ENCODE results near the gene KRT79.

KRT79 gene

GRCh38 chr12:52817699-52818238, 16.3 kb downstream of the KRT79 start:
- no peak for DNase-seq

GRCh38 chr12:52817003-52817698, 17.0 kb downstream of the KRT79 start:
- DNase-seq: no peak

DNA sequence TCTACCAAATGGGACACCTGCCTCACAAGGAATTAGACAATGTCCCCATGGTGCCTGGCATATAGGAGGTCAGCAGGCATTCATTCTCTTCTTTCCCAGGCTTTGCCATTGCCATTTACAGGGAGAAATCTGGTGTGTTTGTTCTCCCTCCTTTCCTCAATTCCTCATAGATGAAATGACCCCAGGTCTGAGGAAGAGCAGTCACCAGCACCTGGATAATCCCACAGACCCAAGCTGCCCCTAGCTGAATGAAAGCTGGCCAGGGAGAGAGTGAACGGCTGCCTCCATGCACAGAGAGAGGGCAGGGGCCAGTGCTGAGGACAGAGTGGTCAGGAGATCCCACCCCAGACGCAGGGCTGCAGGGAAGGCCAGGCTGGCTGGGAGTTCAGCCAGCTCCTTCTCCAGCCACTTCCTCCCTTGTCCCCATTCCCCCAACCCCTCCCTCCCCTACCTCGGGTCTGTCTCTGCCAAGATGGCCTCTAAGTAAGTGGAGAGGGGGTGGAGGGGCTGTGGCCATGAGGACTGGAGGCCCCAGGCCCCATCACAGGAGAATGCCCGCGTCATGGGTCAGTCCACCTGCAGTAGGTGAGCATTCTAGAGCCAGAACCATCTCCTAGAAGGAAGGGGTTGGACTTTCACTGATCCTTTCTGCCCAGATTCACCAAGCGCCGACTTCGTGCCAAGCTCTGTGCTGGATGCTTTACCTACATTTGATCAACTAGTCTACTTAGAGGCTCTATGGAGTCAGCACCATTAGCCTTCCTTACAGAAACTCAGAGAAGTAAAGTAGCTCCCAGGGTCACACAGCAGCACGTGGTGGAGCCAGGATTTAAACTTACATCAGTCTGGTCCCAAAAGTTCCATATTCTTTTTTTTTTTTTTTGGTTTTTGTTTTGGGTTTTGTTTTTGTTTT, 18.2 kb downstream of the KRT79 start:
- DNase-seq: no peak

- no peak for DNase-seq
These were observed 18.9 kb downstream of the KRT79 start for GRCh38 chr12:52815161-52815560.

DNA sequence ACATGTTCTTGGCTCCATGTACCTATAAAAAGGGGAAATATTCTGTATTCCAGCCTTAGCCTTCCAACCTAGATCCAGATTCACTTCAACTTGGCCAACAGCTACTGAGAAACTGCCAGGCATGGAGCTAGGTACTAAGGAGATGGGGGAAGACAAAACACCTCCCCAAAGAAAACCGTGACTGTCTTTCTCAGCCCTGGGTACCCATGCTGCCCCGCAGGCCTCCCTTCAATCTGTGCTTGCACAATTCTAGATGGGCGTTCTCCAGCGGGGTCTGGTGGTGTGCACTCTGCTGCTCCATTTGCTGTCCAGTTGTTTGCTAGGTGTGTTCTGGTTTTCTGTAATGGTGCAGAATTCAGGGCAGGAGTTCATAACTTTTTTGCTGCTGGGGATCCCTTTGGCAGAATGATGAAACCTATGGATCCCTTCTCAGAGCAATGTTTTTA, 19.4 kb downstream of the KRT79 start:
- no peak for DNase-seq

GRCh38 chr12:52813885-52814709, 20.0 kb downstream of the KRT79 start, which contains the start of gene KRT4:
Gene KRT4, minus strand, starts transcription at chr12:52814116. Its CDS starts 58 bp downstream, at chr12:52814058.
- DNase-seq: no peak

- no peak for DNase-seq
These were observed 20.8 kb downstream of the KRT79 start for GRCh38 chr12:52813203-52813819.

DNA sequence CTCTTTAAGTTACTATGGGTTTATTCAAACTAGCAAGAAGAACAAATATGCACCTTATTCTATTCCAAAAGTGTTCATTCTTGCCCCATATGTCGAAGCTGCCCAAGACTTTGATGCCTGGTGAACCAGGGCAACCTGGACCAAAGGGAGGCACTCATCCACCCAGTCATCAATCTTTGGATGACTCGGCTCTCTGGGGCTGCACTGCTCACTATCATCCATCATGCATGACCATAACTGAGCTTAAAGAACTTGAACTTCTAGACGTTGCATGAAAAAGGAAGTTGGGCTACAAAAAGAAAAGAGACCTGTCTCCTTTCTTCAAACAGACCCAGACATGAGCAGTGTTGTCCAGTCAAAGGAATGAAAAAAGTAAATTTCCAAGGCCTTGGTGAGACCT, 21.4 kb downstream of the KRT79 start:
- no peak for DNase-seq

GRCh38 chr12:52812073-52812400, 22.1 kb downstream of the KRT79 start:
- no peak for DNase-seq

DNA sequence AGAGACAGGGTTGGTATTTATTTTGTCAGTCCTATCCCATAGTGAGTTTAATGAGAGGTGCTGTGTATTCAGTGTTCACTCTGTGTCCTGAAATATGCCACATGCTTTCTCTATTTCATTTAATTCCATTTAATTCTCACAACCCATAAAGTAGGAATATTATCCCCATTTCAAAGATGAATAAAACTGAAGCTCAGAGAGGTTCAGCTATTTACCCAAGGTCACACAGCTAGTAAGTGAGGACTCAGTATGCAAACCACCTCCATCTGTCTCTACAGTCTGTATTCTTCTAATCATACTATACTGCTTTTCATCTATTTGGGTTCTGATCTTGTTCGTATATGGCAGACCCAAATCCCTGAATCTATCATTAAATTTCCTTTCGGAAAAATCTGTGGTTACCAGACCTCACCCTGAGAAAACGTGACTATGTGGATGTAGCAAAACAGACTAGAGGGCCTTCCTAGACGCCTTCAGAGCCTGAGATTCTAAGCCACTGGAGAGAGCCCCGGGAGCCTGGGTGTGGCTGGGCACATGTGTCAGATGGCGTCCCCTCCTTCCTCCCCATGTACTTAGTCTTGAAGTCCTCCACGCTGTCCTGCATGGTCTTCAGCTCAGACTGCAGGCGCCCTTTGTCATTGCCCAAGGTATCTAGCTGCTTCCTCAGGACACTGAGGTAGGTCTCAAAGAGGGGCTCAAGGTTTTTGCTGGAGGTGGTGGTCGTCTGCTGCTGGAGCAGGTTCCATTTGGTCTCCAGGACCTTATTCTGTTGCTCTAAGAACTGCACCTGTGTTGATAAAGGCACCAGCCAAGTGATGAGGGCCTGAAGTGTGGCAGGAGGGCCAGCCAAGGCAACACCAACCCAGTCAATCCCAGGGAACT, 22.7 kb downstream of the KRT79 start:
- no peak for DNase-seq

- DNase-seq: no peak
These were observed 23.6 kb downstream of the KRT79 start for GRCh38 chr12:52810554-52810953.

DNA sequence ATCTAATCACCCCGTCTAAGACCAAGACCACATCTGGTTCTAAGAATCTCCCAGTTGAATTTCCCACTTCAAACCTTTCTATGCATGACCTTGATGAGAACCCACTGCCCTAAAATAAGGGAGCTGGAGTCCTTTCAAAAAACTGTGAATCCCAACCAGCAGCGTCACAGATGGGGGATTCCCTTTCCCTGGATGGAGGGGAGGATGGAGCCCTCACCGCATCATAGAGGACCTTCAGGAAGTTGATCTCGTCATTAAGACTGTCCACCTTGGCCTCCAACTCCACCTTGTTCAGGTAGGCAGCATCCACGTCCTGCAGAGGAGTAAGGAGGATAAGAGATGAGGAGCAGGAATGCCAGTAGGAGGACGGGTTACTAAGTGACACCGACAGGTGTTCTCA, 24.9 kb downstream of the KRT79 start:
- DNase-seq: no peak

GRCh38 chr12:52808573-52809160, 25.4 kb downstream of the KRT79 start:
- DNase-seq: no peak

DNA sequence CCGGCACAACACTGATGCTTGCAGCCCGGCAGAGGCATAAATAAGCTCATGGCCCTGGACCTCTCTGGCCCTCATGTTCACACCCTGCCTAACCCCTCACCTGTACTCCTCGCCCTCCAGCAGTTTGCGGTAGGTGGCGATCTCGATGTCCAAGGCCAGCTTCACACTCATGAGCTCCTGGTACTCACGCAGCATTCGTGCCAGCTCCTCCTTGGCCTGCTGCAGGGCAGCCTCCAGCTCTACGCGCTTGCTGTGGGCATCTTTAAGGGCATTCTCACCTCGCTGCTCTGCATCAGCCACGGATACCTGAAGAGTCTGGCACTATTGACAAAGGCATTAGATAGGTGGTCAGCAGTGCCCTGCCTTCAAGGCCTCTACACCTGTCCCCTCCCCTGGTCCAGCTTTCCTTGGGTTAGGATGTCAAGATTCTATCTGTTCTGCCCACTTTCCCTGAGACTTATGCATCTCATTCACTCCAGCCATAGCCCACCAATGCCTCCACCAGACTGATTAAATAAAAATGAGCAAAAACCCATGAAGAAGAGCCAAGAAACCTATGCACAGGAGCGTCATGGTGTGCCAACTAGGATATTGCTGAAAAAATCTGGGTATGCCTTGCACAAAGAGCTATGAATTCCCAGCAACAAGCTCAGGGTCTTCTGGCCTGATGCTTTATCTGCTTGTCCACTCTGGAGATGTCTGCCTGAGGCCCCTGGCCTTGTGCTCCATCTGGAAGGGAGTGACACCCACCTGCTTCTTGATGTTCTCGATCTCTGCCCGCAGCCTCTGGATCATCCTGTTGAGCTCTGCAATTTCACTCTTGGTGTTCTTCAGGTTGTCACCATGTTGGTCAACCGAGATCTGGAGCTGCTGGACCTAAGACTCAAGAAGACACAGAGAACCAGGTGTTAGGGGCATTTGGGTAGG, 26.3 kb downstream of the KRT79 start:
- DNase-seq: no peak

DNA sequence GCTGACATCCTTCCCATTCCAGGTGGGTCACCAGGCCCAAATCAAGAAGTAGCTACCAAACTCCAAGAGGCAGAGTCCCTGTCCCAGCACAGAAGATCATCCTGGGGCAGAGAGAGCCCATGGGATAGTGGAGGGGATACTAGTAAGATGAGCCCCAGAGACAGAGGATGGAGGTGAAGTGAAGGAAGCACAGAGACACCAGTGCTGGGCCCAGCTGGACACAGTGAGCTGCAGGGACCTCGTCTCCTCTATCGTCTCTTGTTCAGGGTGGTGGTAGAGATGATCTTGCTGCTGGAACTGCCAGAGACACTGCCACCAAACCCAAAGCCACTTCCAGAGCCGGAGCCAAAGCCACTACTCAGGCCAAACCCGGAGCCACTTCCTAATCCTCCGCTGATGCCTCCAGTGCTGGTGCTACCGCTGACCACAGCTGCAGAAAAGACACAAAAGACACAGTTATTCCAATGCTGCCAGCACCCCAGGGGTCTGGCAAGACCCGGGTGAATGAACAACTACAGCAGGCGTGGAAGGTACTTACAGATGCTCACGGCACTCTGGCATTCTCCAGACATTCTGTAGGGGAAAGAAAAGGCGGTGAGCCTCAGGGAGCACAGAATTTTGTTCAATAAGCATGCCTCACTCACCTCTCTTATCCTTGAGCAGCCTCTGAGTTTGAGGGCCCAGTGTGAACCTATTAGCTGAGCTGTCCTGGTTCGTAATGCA, 27.1 kb downstream of the KRT79 start:
- no peak for DNase-seq

DNA sequence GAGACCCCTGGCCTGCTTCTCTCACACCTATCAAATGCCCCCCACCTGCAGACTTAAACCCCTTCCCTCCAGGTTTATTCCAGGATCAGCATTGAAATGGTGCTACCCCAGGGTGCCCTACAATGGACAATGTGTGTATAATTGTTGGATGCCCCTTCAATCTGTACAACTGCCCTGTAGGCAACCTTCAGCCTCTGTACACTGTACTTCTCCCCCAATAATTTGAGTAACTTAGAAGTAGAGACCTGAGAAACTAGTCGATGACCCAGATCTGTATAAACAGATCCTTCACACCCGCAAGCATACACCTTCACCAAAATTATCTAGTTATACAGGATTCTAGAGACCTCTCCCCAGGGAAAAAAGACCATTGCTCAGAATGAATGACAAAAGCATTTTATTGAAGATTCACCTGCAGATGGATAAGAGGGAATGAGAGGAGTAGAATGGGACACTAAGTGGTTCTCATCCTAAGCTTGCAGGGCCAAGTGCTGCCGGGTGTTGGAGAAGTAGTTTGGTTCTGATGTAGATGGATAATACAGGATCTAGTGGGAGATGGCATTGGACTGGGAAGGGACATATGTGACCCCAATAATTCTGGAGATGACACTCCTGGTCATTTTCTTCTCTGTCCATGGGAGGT, 27.8 kb downstream of the KRT79 start:
- no peak for DNase-seq

- DNase-seq: no peak
These were observed 28.4 kb downstream of the KRT79 start for GRCh38 chr12:52805739-52806138.

DNA sequence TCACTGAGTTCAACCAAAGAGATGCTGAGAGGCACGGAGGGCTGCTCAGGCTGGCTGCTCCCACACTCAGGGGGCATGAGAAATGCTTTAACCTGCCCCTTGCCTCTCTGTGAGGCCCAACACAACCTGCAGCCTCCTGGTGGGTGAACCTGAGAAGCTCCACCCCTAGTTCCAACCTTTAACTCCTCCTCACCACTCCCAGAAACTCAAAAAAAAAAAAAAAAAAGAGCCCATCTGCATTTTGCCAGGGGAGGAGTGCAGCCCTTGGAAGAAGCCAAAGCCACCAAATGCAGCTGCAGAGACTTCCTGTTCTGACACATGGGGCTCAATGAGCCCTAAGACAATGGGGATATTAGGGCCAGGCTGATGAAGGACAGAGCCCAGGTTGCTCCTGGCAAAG, 29.1 kb downstream of the KRT79 start:
- DNase-seq: no peak

DNA sequence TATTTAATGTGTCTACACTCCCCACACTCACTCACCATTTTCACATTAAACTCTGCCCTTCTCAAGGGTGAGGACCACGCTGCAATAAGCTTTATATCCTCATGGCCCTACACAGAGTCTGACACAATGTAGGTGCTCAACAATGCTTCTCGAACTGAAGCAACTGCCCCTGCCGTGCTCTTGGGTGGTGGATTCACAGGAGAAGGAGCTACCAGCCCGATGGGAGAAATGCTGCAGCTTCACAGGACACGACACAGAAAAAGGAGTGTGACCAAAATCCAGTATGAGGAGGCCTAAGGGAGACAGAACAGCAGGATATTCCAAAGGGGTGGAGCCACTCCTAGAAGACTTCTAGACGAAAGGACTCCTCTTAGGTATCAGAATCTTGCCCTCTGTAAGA, 31.7 kb downstream of the KRT79 start:
- DNase-seq: no peak
